GM23338 (cell line): ENCODE measurements around the gene TRPC4. TPM values are rescaled to one million over a fixed set of nuclear protein-coding genes. Genes with fewer than 3 reads are reported as not detected.

Experiments used
- ATAC-seq: fragments of 200-7000 bp; cut with Tn5 transposase; 3 replicates; pipeline ENCODE4 v1.9.1; 2020
- DNase-seq: peaks from one replicate; pipeline ENCODE4 v3.0.0-alpha.2; 2015; ENCODE audit warnings: low spot score
- H2AFZ ChIP-seq: fragments of 200-600 bp; sonication (generic); 2 replicates; pipeline ENCODE4 v1.8.0; 2016; ENCODE audit warnings: antibody characterized with exemption, mild to moderate bottlenecking, moderate library complexity
- H3F3A ChIP-seq: fragments of 200-600 bp; sonication (generic); replicated peaks from 2 replicates; pipeline ENCODE4 v1.8.0; 2017; ENCODE audit warnings: antibody characterized with exemption, mixed run types, low read depth
- H3K27ac ChIP-seq: fragments of 200-600 bp; sonication (generic); 2 replicates; pipeline ENCODE4 v1.6.1; 2016; ENCODE audit warnings: low read depth
- H3K27me3 ChIP-seq: fragments of 200-600 bp; sonication (generic); 2 replicates; pipeline ENCODE4 v1.8.0; 2016; ENCODE audit warnings: mild to moderate bottlenecking, mixed run types, moderate library complexity; ENCODE audit not compliant: insufficient read depth
- H3K36me3 ChIP-seq: fragments of 200-600 bp; sonication (generic); 2 replicates; pipeline ENCODE4 v1.8.0; 2016; ENCODE audit warnings: mild to moderate bottlenecking; ENCODE audit not compliant: insufficient read depth
- H3K4me1 ChIP-seq: fragments of 200-600 bp; sonication (generic); 2 replicates; pipeline ENCODE4 v1.8.0; 2016; ENCODE audit warnings: mild to moderate bottlenecking, moderate library complexity; ENCODE audit not compliant: insufficient read depth
- H3K4me2 ChIP-seq: fragments of 200-600 bp; sonication (generic); 2 replicates; pipeline ENCODE4 v1.7.1; 2017; ENCODE audit warnings: mixed run types
- H3K4me3 ChIP-seq: fragments of 200-600 bp; sonication (generic); 2 replicates; pipeline ENCODE4 v1.6.1; 2016; ENCODE audit warnings: mixed run types
- H3K79me2 ChIP-seq: fragments of 200-600 bp; sonication (generic); replicated peaks from 2 replicates; pipeline ENCODE4 v1.8.0; 2017; ENCODE audit warnings: mild to moderate bottlenecking; ENCODE audit not compliant: insufficient read depth
- H3K9me2 ChIP-seq: fragments of 200-600 bp; sonication (generic); 2 replicates; pipeline ENCODE4 v1.8.0; 2017; ENCODE audit not compliant: insufficient read depth
- H4K20me1 ChIP-seq: fragments of 200-600 bp; sonication (generic); replicated peaks from 2 replicates; pipeline ENCODE4 v1.8.0; 2017; ENCODE audit warnings: mild to moderate bottlenecking; ENCODE audit not compliant: insufficient read depth
- H3K27ac Mint-ChIP-seq: 2 replicates; pipeline ENCODE4 v1.8.0; 2020; ENCODE audit warnings: inconsistent platforms, mild to moderate bottlenecking, moderate library complexity, mixed read lengths
- H3K27me3 Mint-ChIP-seq: 3 replicates; pipeline ENCODE4 v1.8.0; 2022; ENCODE audit warnings: low read depth, mild to moderate bottlenecking, moderate library complexity, mixed read lengths, inconsistent platforms; ENCODE audit not compliant: insufficient read depth, poor library complexity
- H3K36me3 Mint-ChIP-seq: 3 replicates; pipeline ENCODE4 v1.8.0; 2021; ENCODE audit warnings: low read depth, mild to moderate bottlenecking, inconsistent platforms, moderate library complexity, mixed read lengths
- H3K4me1 Mint-ChIP-seq: 3 replicates; pipeline ENCODE4 v1.8.0; 2020; ENCODE audit warnings: mild to moderate bottlenecking, inconsistent platforms, mixed read lengths
- H3K4me3 Mint-ChIP-seq: 3 replicates; pipeline ENCODE4 v1.8.0; 2021; ENCODE audit warnings: moderate library complexity, mild to moderate bottlenecking, inconsistent platforms, mixed read lengths
- H3K9me3 Mint-ChIP-seq: 3 replicates; pipeline ENCODE4 v1.8.0; 2020; ENCODE audit warnings: moderate library complexity, mild to moderate bottlenecking, inconsistent platforms, mixed read lengths
- CREB1 ChIP-seq: fragments of 250-450 bp; sonication (Bioruptor Pico); IDR thresholded peaks from 2 replicates; pipeline ENCODE4 v1.5.0; 2020; ENCODE audit warnings: low read depth, mild to moderate bottlenecking, moderate library complexity
- CTCF ChIP-seq, 2 experiments: fragments of 200-600 bp in 1 of 2; sonication (generic) in 1 of 2; conservative IDR thresholded peaks; 2 replicates each; pipeline versions ENCODE4 v1.5.1 to v1.6.1; 2016 to 2017; ENCODE audit warnings: antibody characterized with exemption in 2 of 2, low read depth in 2 of 2, mild to moderate bottlenecking in 2 of 2, moderate library complexity in 1 of 2
- EZH2 ChIP-seq: fragments of 200-600 bp; sonication (generic); IDR thresholded peaks from one replicate; pipeline ENCODE4 v1.8.0; 2017; ENCODE audit warnings: antibody characterized with exemption, mild to moderate bottlenecking, low read depth; ENCODE audit not compliant: unreplicated experiment
- EZH2phosphoT487 ChIP-seq: fragments of 200-600 bp; sonication (generic); IDR thresholded peaks from one replicate; pipeline ENCODE4 v1.8.1; 2018; ENCODE audit warnings: antibody characterized with exemption; ENCODE audit not compliant: unreplicated experiment
- NANOG ChIP-seq: IDR thresholded peaks from 2 replicates; pipeline ENCODE4 v1.6.1; 2016; ENCODE audit warnings: antibody characterized with exemption, borderline replicate concordance
- POLR2AphosphoS5 ChIP-seq: IDR thresholded peaks from 2 replicates; pipeline ENCODE4 v1.6.1; 2016; ENCODE audit warnings: antibody characterized with exemption, low read depth
- REST ChIP-seq: IDR thresholded peaks from one replicate; pipeline ENCODE4 v1.6.1; 2018; ENCODE audit warnings: antibody characterized with exemption; ENCODE audit not compliant: unreplicated experiment
- STAT1 ChIP-seq: IDR thresholded peaks from one replicate; pipeline ENCODE4 v1.6.1; 2016; ENCODE audit warnings: antibody characterized with exemption; ENCODE audit not compliant: unreplicated experiment
- ZNF114 ChIP-seq: fragments of 250-450 bp; sonication (Bioruptor Pico); IDR thresholded peaks from 2 replicates; pipeline ENCODE4 v1.5.0; 2020; ENCODE audit warnings: mild to moderate bottlenecking, moderate library complexity
- ZNF462 ChIP-seq: fragments of 250-450 bp; sonication (Bioruptor Pico); IDR thresholded peaks from 2 replicates; pipeline ENCODE4 v1.5.0; 2020; ENCODE audit warnings: mild to moderate bottlenecking, moderate library complexity
- polyA plus RNA-seq: library from polyadenylated mRNA; unstranded; fragments of >200 nt; fragmentation: Nextera tagmentation; extraction: Ambion mirVana; gene quantifications from 2 replicates; pipeline ENCODE4 v1.2.1, GENCODE V29; 2016
- total RNA-seq: library from RNA; depleted of rRNA; stranded (reverse); fragments of >200 nt; shearing (Covaris generic); gene quantifications from 2 replicates; pipeline ENCODE4 v1.2.3, GENCODE V29; 2014
- TF ChIP-seq, protein P1 (sequence below): IDR thresholded peaks from 2 replicates; pipeline ENCODE4 v1.6.1; 2016; ENCODE audit warnings: antibody characterized with exemption

TRPC4 gene
- total and polyA plus RNA-seq, 2 experiments from 2014 or later = 1.1 to 2.1 TPM

DNA sequence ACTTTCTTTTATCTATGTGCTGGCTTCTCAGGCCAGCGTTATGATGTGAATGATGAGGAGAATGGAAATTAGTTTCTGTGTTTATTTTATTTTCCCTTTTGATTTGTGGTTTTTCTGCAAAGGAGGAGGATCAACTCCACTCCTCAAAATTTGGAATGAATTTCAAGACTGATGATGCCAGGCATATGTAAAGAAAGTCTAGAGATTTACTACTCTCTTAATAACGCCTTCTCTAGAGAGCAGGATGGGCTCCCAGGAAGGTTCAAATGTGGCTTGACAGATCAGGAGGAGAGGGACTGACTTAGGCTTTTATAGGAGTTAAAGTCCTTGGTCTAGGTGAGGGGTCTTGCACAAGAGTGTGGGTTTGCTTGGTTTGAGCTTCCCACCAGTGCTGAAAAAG, 255.9 kb downstream of the TRPC4 start:
- no peak for ATAC-seq
- H2AFZ ChIP-seq = no peak overlapping the region
- no peak overlapping the region for H3K4me2 ChIP-seq

More for the DNA sequence above, 255.9 kb downstream of the TRPC4 start:
- Histone ChIP-seq H3K27ac (no peak overlapping the region), H3K79me2 (no peaks in the 10 kb centered on the region), H3K36me3 (no peaks in the 10 kb centered on the region), H4K20me1 (no peaks in the 10 kb centered on the region), H3K4me1 (no peaks in the 10 kb centered on the region), H3K27me3 (no peaks in the 10 kb centered on the region), H3K4me3 (no peak overlapping the region), H3F3A (no peaks in the 10 kb centered on the region), H3K9me2 (no peaks in the 10 kb centered on the region)
- H3K27me3 Mint-ChIP-seq = no peaks in the 10 kb centered on the region
- H3K9me3 Mint-ChIP-seq = no peaks in the 10 kb centered on the region
- DNase-seq = no peak
- TF ChIP-seq EZH2 = no peak
- TF ChIP-seq ZNF462 = no peak
- TF ChIP-seq POLR2AphosphoS5 = no peak
- TF ChIP-seq STAT1 = no peak
- TF ChIP-seq NANOG = no peak
- TF ChIP-seq ZNF114 (CRISPR knock-in tag) = no peak
- TF ChIP-seq EZH2phosphoT487 = no peak
- TF ChIP-seq CREB1 (CRISPR knock-in tag) = no peak
- no peak for TF ChIP-seq REST
- no peak for TF ChIP-seq CTCF (conservative IDR thresholded peaks at IDR 0.05; ENCODE audit: low read depth in 2 of 2)
- TF ChIP-seq, protein P1, sequence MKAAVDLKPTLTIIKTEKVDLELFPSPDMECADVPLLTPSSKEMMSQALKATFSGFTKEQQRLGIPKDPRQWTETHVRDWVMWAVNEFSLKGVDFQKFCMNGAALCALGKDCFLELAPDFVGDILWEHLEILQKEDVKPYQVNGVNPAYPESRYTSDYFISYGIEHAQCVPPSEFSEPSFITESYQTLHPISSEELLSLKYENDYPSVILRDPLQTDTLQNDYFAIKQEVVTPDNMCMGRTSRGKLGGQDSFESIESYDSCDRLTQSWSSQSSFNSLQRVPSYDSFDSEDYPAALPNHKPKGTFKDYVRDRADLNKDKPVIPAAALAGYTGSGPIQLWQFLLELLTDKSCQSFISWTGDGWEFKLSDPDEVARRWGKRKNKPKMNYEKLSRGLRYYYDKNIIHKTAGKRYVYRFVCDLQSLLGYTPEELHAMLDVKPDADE = no peak
- H3K4me3 Mint-ChIP-seq = no peak overlapping the region
- H3K4me1 Mint-ChIP-seq = peaks cover 7% of the 10 kb centered on the region
- H3K27ac Mint-ChIP-seq = no peak overlapping the region
- no peaks in the 10 kb centered on the region for H3K36me3 Mint-ChIP-seq
